OCI-LY7 (cell line): ENCODE data around the gene TBX21. TPM values are rescaled to one million over a fixed set of nuclear protein-coding genes. Genes with fewer than 3 reads are reported as not detected.

Source experiments
- BruUV-seq: library from RNA; stranded (reverse); fragments of 400-500 nt; replicated peaks from 2 replicates; lab custom pipeline; 2021; lab: Mats Ljungman, UMichigan
- CTCF ChIA-PET: fragments of 300-600 bp; sonication (Branson Sonifier 250); formaldehyde crosslinking; loops from one replicate; lab custom pipeline; 2022; ENCODE audit warnings: antibody characterized with exemption; ENCODE audit not compliant: unreplicated experiment; lab: Charles Lee
- POLR2A ChIA-PET: fragments of 300-600 bp; sonication (Branson Sonifier 250); formaldehyde crosslinking; loops from one replicate; lab custom pipeline; 2022; ENCODE audit warnings: antibody characterized with exemption; lab: Charles Lee
- DNase-seq: peaks from one replicate; pipeline ENCODE4 v3.0.0-alpha.2; 2015; ENCODE audit warnings: low spot score
- H2AFZ ChIP-seq: fragments of 200-600 bp; sonication (generic), shearing (Covaris generic); 2 replicates; pipeline ENCODE4 v1.6.1; 2014; ENCODE audit warnings: mild to moderate bottlenecking, antibody characterized with exemption, low read length, moderate library complexity
- H3K27ac ChIP-seq: fragments of 200-600 bp; sonication (generic); 2 replicates; pipeline ENCODE4 v1.5.1; 2014; ENCODE audit warnings: mixed run types, low read depth, mild to moderate bottlenecking, moderate library complexity, low read length, inconsistent platforms; ENCODE audit not compliant: poor library complexity, severe bottlenecking
- H3K36me3 ChIP-seq: fragments of 200-600 bp; sonication (generic); 2 replicates; pipeline ENCODE4 v1.6.1; 2014; ENCODE audit warnings: mild to moderate bottlenecking, antibody characterized with exemption, low read length, moderate library complexity, mixed read lengths; ENCODE audit not compliant: insufficient read depth
- H3K4me1 ChIP-seq: fragments of 200-600 bp; sonication (generic); 2 replicates; pipeline ENCODE4 v1.5.1; 2014; ENCODE audit warnings: mild to moderate bottlenecking, low read length; ENCODE audit not compliant: insufficient read depth, poor library complexity, severe bottlenecking
- H3K4me2 ChIP-seq: fragments of 200-600 bp; sonication (generic); 2 replicates; pipeline ENCODE4 v1.6.1; 2014; ENCODE audit warnings: mild to moderate bottlenecking, low read length
- H3K4me3 ChIP-seq: fragments of 200-600 bp; sonication (generic); 2 replicates; pipeline ENCODE4 v1.5.1; 2014; ENCODE audit warnings: mild to moderate bottlenecking, low read depth, low read length; ENCODE audit not compliant: poor library complexity, severe bottlenecking
- H3K79me2 ChIP-seq: fragments of 200-600 bp; sonication (generic); 2 replicates; pipeline ENCODE4 v1.6.1; 2016; ENCODE audit warnings: low read depth, mild to moderate bottlenecking, low read length, moderate library complexity, mixed read lengths; ENCODE audit not compliant: insufficient read depth
- H3K9me2 ChIP-seq: fragments of 200-600 bp; sonication (generic); 2 replicates; pipeline ENCODE4 v1.6.1; 2016; ENCODE audit warnings: mild to moderate bottlenecking, low read length, mixed read lengths; ENCODE audit not compliant: insufficient read depth
- H3K9me3 ChIP-seq: fragments of 200-600 bp; sonication (generic); 2 replicates; pipeline ENCODE4 v1.6.1; 2014; ENCODE audit warnings: mild to moderate bottlenecking, mixed run types, low read length, mixed read lengths
- H4K20me1 ChIP-seq: fragments of 200-600 bp; sonication (generic); 2 replicates; pipeline ENCODE4 v1.6.1; 2014; ENCODE audit warnings: mild to moderate bottlenecking, antibody characterized with exemption, low read length, moderate library complexity, mixed read lengths; ENCODE audit not compliant: insufficient read depth
- EZH2phosphoT487 ChIP-seq: fragments of 200-600 bp; sonication (generic); IDR thresholded peaks from 2 replicates; pipeline ENCODE4 v1.6.1; 2018; ENCODE audit warnings: low read depth, borderline replicate concordance, mild to moderate bottlenecking, mixed run types, antibody characterized with exemption, low read length, moderate library complexity, mixed read lengths
- intact Hi-C: fragments of 100-400 bp; cut with micrococcal nuclease; formaldehyde crosslinking; loops from one replicate; pipeline ENCODE4 v1.10.0; 2022; ENCODE audit not compliant: unreplicated experiment
- total RNA-seq, 2 experiments: library from RNA; depleted of rRNA in 1 of 2; stranded (reverse); fragments of >200 nt in 1 of 2; shearing (Covaris generic) in 1 of 2; gene quantifications; 2 replicates each; pipeline ENCODE4 v1.2.3, GENCODE V29; 2014 to 2022
- TF ChIP-seq, protein P1 (sequence below): fragments of 200-600 bp; sonication (generic); conservative IDR thresholded peaks from 2 replicates; pipeline ENCODE4 v1.5.1; 2014; ENCODE audit warnings: mild to moderate bottlenecking, antibody characterized with exemption, low read length, moderate library complexity, mixed read lengths

TBX21 gene
- total RNA-seq, 2 experiments from 2014 or later = not detected

DNA sequence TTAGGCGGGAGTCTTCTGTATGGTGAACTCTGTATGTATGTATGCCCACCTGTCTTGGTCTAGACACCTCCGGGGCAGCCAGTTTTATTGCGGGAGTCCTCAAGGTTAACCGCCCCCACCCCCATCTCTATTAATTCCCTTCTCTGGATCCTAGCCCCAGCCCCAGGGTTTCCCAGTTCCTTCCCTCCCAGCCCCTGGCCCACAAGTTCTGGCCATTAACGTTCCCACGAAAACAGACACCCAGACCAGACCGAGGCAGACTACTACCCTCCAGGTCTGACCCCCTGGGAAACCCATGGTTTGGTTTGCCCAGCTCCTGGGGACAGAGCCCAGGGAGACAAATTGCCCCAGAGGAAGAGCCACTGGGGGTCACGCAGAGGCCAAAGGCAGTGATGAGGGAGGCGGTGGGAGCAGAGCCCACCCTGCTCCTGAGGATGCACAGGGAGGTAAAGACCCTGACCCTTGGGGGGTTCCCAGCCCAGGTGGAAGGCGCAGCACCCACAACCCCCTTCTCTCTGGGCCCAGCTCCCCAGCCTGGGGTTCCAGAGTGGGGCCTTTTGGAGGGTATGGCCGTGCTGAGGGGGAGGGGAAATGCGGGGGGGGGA lies 30.5 kb upstream of the TBX21 start:
- intact Hi-C loops = no loop called here
- no peak for TF ChIP-seq EZH2phosphoT487
- TF ChIP-seq, protein P1, sequence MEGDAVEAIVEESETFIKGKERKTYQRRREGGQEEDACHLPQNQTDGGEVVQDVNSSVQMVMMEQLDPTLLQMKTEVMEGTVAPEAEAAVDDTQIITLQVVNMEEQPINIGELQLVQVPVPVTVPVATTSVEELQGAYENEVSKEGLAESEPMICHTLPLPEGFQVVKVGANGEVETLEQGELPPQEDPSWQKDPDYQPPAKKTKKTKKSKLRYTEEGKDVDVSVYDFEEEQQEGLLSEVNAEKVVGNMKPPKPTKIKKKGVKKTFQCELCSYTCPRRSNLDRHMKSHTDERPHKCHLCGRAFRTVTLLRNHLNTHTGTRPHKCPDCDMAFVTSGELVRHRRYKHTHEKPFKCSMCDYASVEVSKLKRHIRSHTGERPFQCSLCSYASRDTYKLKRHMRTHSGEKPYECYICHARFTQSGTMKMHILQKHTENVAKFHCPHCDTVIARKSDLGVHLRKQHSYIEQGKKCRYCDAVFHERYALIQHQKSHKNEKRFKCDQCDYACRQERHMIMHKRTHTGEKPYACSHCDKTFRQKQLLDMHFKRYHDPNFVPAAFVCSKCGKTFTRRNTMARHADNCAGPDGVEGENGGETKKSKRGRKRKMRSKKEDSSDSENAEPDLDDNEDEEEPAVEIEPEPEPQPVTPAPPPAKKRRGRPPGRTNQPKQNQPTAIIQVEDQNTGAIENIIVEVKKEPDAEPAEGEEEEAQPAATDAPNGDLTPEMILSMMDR = no peak
- H3K4me2 ChIP-seq = peak overlapping the region; percentile 40; the same call in 1 of the 2 replicates
- no peaks in the 10 kb centered on the region for H3K79me2 ChIP-seq
- H3K4me3 ChIP-seq = no peak overlapping the region
- peaks cover 34% of the 10 kb centered on the region for H3K4me1 ChIP-seq
- CTCF ChIA-PET = no interaction called here
- H3K27ac ChIP-seq = no peak overlapping the region
- no peaks in the 10 kb centered on the region for H3K9me3 ChIP-seq
- H3K9me2 ChIP-seq = no peaks in the 10 kb centered on the region
- no peak overlapping the region for H2AFZ ChIP-seq
- H4K20me1 ChIP-seq = no peaks in the 10 kb centered on the region
- POLR2A ChIA-PET = no interaction called here
- BruUV-seq = no TSS peak
- 0 out of 2 replicates have a peak, but pooled peaks cover 7% of the 10 kb centered on the region for H3K36me3 ChIP-seq
- DNase-seq = no peak

DNA sequence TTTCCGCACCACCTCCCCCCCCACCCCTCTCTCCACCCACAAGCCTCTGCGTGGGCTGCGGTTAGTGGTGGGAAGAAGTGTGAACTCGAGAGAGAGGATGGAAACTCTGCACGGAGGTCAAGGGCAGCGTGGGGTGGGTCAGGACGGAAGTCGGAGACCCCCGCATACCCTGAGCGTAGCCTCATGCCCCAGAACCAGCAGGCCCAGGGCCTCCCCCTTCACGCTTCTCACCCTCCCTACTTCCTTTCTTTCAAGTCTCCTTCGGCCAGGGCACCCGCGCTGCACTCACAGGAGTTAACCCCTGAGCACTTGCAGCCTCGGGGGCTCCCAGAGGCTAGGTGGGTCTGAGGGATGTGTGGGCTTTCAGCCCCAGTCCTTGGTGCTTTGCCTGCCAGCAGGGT lies 29.8 kb upstream of the TBX21 start:
- H3K27ac ChIP-seq = no peak overlapping the region
- no TSS peak for BruUV-seq

More for the DNA sequence above, 29.8 kb upstream of the TBX21 start:
- Histone ChIP-seq H3K4me2 (peak overlapping the region; percentile 40), H3K9me2 (no peaks in the 10 kb centered on the region), H3K9me3 (no peaks in the 10 kb centered on the region), H3K79me2 (no peaks in the 10 kb centered on the region), H3K4me3 (no peak overlapping the region), H3K4me1 (peaks cover 34% of the 10 kb centered on the region), H3K36me3 (0 out of 2 replicates have a peak, but pooled peaks cover 7% of the 10 kb centered on the region), H4K20me1 (no peaks in the 10 kb centered on the region), H2AFZ (peak overlapping the region; percentile 40; the same call in 1 of the 2 replicates)
- peak; percentile 37 for DNase-seq
- ChIA-PET POLR2A (no interaction called here), CTCF (no interaction called here)
- intact Hi-C loops = no loop called here
- TF ChIP-seq, protein P1 = no peak
- no peak for TF ChIP-seq EZH2phosphoT487
